ENCODE results near the gene SETD6. TPM values are rescaled to one million over a fixed set of nuclear protein-coding genes. Genes with fewer than 3 reads are reported as not detected.

The SETD6 gene
- total RNA-seq, 3 donors from 2014 or later: 12.8 to 17.5 (median 14.2) TPM

- intact Hi-C loops (cut with DNase I, micrococcal nuclease): no loop called here
These were observed 7.2 kb upstream of the SETD6 start for GRCh38 chr16:58507963-58508670.

GRCh38 chr16:58508671-58509251 lies 6.6 kb upstream of the SETD6 start:
- Histone ChIP-seq H3K9me3 (no peaks in the 10 kb centered on the region), H3K4me1 (ENCODE audit: low read depth) (no peaks in the 10 kb centered on the region), H3K4me3 (no peak overlapping the region), H3K36me3 (ENCODE audit: low read depth) (no peaks in the 10 kb centered on the region)
- ATAC-seq (no peak), DNase-seq (no peak)
- no peak for TF ChIP-seq CTCF (IDR thresholded peaks at IDR 0.05)
- intact Hi-C loops (cut with DNase I, micrococcal nuclease): no loop called here

More at GRCh38 chr16:58507963-58508670, 7.2 kb upstream of the SETD6 start:
- H3K4me3 ChIP-seq: no peak overlapping the region
- H3K36me3 ChIP-seq (ENCODE audit: low read depth): no peaks in the 10 kb centered on the region
- DNase-seq: no peak
- no peak for TF ChIP-seq CTCF (IDR thresholded peaks at IDR 0.05)
- no peaks in the 10 kb centered on the region for H3K9me3 ChIP-seq
- ATAC-seq: no peak
- no peaks in the 10 kb centered on the region for H3K4me1 ChIP-seq (ENCODE audit: low read depth)

GRCh38 chr16:58509256-58510096 lies 5.8 kb upstream of the SETD6 start:
- Histone ChIP-seq H3K36me3 (ENCODE audit: low read depth) (no peaks in the 10 kb centered on the region), H3K9me3 (no peaks in the 10 kb centered on the region), H3K4me3 (no peak overlapping the region), H3K4me1 (ENCODE audit: low read depth) (peaks cover 1% of the 10 kb centered on the region)
- no peak for TF ChIP-seq CTCF (IDR thresholded peaks at IDR 0.05)
- ATAC-seq: no peak
- DNase-seq: no peak
- intact Hi-C loops (cut with DNase I, micrococcal nuclease): no loop called here

- H3K9me3 ChIP-seq: no peaks in the 10 kb centered on the region
- ATAC-seq (no peak), DNase-seq (no peak)
- intact Hi-C loops (cut with DNase I, micrococcal nuclease): no loop called here
- H3K4me3 ChIP-seq: no peak overlapping the region
- TF ChIP-seq CTCF (IDR thresholded peaks at IDR 0.05): no peak
- H3K4me1 ChIP-seq (ENCODE audit: low read depth): peaks cover 4% of the 10 kb centered on the region
- H3K36me3 ChIP-seq (ENCODE audit: low read depth): no peaks in the 10 kb centered on the region
These were observed 5.1 kb upstream of the SETD6 start for GRCh38 chr16:58510097-58510775.

GRCh38 chr16:58510776-58511628 lies 4.3 kb upstream of the SETD6 start:
- no peaks in the 10 kb centered on the region for H3K36me3 ChIP-seq (ENCODE audit: low read depth)
- no peak for ATAC-seq
- no peak for DNase-seq
- no peak overlapping the region for H3K4me3 ChIP-seq
- TF ChIP-seq CTCF (IDR thresholded peaks at IDR 0.05): no peak
- intact Hi-C loops (cut with DNase I, micrococcal nuclease): no loop called here
- peaks cover 4% of the 10 kb centered on the region for H3K4me1 ChIP-seq (ENCODE audit: low read depth)
- no peaks in the 10 kb centered on the region for H3K9me3 ChIP-seq

All from mucosa of descending colon (tissue), 3 donors.